GM12892 (cell line): Measurements from ENCODE around the gene SLC49A4.

Experiments used
- DNase-seq: peaks from one replicate; pipeline ENCODE4 v3.0.0; 2011; ENCODE audit not compliant: insufficient read length
- FAIRE-seq: peaks from 2 replicates; lab custom pipeline; 2011; peaks lifted over from hg19 to GRCh38; lab: Jason Lieb, UNC
- POLR2A ChIP-seq: IDR thresholded peaks from 2 replicates; pipeline ENCODE4 v1.6.1; 2011; ENCODE audit warnings: low read depth, low read length, control low read depth
- POLR2AphosphoS5 ChIP-seq: IDR thresholded peaks from 2 replicates; pipeline ENCODE4 v1.6.1; 2011; ENCODE audit warnings: low read depth, low read length, control low read depth
- TAF1 ChIP-seq: IDR thresholded peaks from 2 replicates; pipeline ENCODE4 v1.6.1; 2011; ENCODE audit warnings: low read depth, mild to moderate bottlenecking, control low read depth, low read length, borderline replicate concordance

SLC49A4 gene

GRCh38 chr3:122915300-122916055 lies 120.6 kb downstream of the SLC49A4 start:
- no peak for TF ChIP-seq TAF1
- no peak for TF ChIP-seq POLR2A
- no peak for TF ChIP-seq POLR2AphosphoS5
- DNase-seq (no peak), FAIRE-seq (no peak)

GRCh38 chr3:122916084-122916483 lies 121.2 kb downstream of the SLC49A4 start:
- no peak for FAIRE-seq
- DNase-seq = no peak
- TF ChIP-seq POLR2A (no peak), TAF1 (no peak), POLR2AphosphoS5 (no peak)

GRCh38 chr3:122916580-122916979 lies 121.7 kb downstream of the SLC49A4 start:
- DNase-seq = no peak
- no peak for FAIRE-seq
- no peak for TF ChIP-seq POLR2AphosphoS5
- TF ChIP-seq TAF1 = no peak
- no peak for TF ChIP-seq POLR2A

DNA sequence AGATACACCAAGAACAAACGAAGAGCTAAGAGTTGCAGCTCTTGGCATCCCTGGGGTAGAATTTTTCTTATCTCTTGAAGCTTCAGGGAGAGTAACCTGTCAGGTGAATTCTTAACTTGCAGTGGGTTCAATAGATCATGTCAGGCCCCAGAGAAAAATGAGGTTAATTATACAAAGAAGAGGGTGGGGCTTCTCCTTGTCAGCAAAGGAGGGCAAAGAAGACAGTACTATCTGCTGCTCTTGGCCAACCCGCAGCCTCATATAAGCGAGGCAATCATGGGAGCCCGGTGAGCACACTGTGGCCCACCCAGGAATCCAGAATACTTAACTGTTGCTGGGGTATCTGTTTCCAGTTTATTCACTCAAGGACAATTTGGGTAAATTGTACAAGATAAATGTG lies 122.5 kb downstream of the SLC49A4 start:
- DNase-seq = no peak
- TF ChIP-seq TAF1 (no peak), POLR2A (no peak), POLR2AphosphoS5 (no peak)
- no peak for FAIRE-seq

DNA sequence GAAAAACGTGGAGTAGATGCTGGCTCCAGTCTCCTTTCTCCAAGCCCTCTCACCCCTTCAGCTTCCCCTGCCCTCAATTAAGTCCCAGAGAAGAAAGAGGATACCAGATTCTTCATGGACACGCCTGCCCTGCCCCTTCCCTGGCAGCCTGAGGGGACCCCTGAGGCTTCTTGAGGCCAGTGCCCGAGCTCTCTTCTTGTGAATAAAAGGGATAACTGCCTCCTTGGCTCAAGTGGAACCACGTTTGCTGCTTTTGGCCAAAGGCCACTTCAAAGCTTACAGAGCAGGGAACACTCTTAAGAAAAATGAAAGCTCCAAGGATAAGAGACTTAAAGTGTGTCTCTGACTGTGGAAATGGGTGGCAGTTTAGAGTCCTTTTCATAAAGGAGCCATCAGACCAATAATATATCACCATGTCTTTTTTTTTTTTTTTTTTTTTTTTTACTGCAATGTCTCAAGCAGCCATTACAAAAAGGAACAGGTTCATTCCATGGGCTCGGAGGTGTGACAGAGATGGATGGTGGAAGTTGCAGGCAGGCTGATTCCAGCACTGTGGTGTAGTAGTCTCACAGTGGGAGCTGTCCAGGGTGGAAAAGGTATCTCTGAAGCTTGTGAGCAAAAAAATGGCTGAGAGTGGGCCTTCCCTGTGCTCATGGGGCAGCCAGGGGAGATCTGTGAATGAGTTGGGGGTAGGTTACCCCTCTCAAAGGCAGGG lies 123.9 kb downstream of the SLC49A4 start:
- DNase-seq (no peak), FAIRE-seq (no peak)
- TF ChIP-seq POLR2A (no peak), POLR2AphosphoS5 (no peak), TAF1 (no peak)

GRCh38 chr3:122919291-122919610 lies 124.4 kb downstream of the SLC49A4 start:
- DNase-seq = no peak
- FAIRE-seq = no peak
- TF ChIP-seq POLR2AphosphoS5 (no peak), TAF1 (no peak), POLR2A (no peak)

- no peak for TF ChIP-seq POLR2A
- no peak for TF ChIP-seq TAF1
- TF ChIP-seq POLR2AphosphoS5 = no peak
- DNase-seq = no peak
- no peak for FAIRE-seq
Observed at GRCh38 chr3:122920986-122921385, 126.1 kb downstream of the SLC49A4 start.

GRCh38 chr3:122921791-122922651 lies 127.2 kb downstream of the SLC49A4 start:
- no peak for TF ChIP-seq POLR2AphosphoS5
- no peak for TF ChIP-seq POLR2A
- TF ChIP-seq TAF1 = no peak
- DNase-seq (no peak), FAIRE-seq (no peak)

DNA sequence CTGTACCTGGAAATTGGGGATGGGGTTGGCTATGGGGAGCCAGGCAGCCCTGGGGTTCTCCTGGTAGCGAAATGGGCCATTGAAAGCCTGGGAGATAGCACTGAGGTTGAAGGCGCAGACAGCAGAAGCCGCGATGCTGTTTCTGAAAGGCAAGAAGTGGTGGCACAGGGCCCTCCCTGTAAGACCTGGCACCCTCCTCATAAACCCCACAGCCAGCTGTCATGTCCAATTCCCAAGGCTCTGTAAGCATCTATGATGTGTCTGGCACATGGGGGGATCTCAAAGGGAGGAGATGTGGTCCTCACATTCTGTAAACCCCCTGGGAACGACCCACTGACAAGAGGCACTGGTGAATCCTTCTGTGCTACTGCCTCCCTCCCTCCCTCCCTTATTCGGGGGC lies 128.7 kb downstream of the SLC49A4 start:
- no peak for TF ChIP-seq POLR2A
- no peak for TF ChIP-seq POLR2AphosphoS5
- TF ChIP-seq TAF1 = no peak
- DNase-seq (no peak), FAIRE-seq (no peak)

DNA sequence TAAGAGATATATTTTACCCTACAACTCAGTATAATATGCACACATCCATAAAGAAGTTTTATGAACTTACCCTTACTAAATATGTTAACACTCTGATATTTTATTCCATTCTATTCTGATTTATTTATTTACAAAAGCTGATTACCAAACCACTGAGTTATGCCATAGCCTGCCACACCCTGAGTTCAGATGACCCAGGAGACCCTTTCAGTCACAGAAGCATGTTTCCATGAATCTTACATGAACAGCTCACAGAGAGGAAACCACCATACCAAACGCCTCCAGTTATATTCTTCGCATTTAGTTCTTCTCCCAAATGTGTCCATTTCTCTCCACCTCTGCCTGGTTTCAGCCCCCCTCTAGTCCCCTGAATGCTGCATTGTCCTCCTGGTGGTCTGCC lies 129.2 kb downstream of the SLC49A4 start:
- DNase-seq (no peak), FAIRE-seq (no peak)
- no peak for TF ChIP-seq TAF1
- TF ChIP-seq POLR2A = no peak
- TF ChIP-seq POLR2AphosphoS5 = no peak

- TF ChIP-seq TAF1 (no peak), POLR2A (no peak), POLR2AphosphoS5 (no peak)
- no peak for DNase-seq
- no peak for FAIRE-seq
Observed at GRCh38 chr3:122925756-122926155, 130.9 kb downstream of the SLC49A4 start.

DNA sequence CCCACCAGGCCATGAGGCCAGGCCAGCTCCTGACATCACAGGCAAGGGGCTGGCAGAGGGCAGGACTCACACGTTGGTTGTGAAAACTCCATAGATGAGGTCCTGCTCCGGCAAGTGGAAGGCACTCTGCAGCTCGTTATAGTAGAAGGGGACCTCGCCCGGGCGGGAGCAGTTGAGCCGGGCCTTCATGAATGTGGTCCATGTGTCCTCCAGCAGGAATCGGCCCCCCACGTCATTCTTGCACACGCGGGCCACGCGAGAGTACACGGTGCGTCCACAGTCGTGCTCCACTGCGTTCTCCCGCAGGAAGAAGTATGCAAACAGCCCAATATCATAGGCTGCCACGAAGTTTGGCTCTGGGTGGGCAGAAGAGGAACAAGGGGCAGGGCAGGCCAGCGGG lies 131.5 kb downstream of the SLC49A4 start:
- DNase-seq (no peak), FAIRE-seq (no peak)
- TF ChIP-seq POLR2AphosphoS5 (no peak), TAF1 (no peak), POLR2A (no peak)

DNA sequence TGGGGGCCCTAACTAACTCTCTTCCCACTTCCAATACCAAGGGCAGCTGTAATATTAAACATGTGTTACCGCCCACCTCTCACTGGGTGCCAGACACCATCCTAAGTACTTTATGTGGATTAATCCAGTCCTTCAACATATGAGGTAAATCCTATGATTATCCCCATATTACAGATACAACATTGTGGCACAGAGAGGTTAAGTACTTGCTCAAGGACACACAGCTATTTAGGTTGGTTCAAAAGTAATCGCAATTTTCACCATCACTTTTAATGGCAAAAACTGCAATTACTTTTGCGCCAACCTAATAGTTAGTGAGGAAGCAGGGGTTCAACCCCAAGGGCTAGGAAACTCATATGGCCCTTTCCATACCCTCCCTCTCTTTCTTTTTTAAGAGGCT lies 131.9 kb downstream of the SLC49A4 start:
- TF ChIP-seq POLR2AphosphoS5 (no peak), POLR2A (no peak), TAF1 (no peak)
- no peak for FAIRE-seq
- DNase-seq = no peak
